Keratinocyte (primary cell): Measurements from ENCODE around the gene NTMT1.

Source experiments
- CTCF ChIP-seq, 3 experiments: IDR thresholded peaks in 1 of 3; conservative IDR thresholded peaks in 1 of 3; optimal IDR thresholded peaks in 1 of 3; 2 replicates in 2 of 3; 3 replicates in 1 of 3; pipeline versions ENCODE3 to v1.5.1; 2011; ENCODE audit warnings: low read length in 3 of 3, mild to moderate bottlenecking in 3 of 3, moderate library complexity in 2 of 3, control low read depth in 1 of 3, inconsistent platforms in 1 of 3; ENCODE audit not compliant: insufficient read depth in 2 of 3; ENCODE audit errors: extremely low read depth in 1 of 3
- EZH2 ChIP-seq: IDR thresholded peaks from one replicate; pipeline ENCODE4 v1.6.1; 2012; ENCODE audit warnings: inconsistent platforms, mild to moderate bottlenecking, low read length, moderate library complexity

DNA sequence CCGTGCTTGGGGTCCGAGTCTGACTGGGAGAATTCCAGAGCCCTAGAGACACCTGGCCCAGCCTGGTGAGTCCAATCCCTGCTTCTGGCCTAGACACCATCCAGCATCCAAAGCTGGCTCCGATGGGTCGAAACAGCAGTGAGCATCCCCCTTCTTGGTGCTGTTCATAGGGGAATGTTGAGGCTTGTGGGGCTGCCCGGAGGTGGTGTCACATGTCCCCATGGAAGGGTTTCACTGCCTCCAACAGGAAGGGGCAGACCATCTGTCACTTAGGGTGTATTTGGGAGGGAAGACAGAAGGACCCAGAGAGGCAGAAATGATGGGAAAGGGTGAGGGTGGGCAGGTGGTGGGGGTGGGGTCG is 19.0 kb upstream of the NTMT1 start:
- TF ChIP-seq CTCF (optimal IDR thresholded peaks at IDR 0.05 in 1 of 3, IDR thresholded peaks at IDR 0.05 in 1 of 3, conservative IDR thresholded peaks at IDR 0.05 in 1 of 3; ENCODE audit: extremely low read depth in 1 of 3, insufficient read depth in 2 of 3, low read length in 3 of 3) (no peak), EZH2 (no peak)
